MCF 10A (cell line): ENCODE results near the gene MYCN. TPM values are rescaled to one million over a fixed set of nuclear protein-coding genes. Genes with fewer than 3 reads are reported as not detected.

ENCODE experiments used
- BruUV-seq: library from RNA; stranded (reverse); fragments of 400-500 nt; replicated peaks from 2 replicates; lab custom pipeline; 2021; lab: Mats Ljungman, UMichigan
- CTCF ChIA-PET: fragments of 300-600 bp; sonication (Branson Sonifier 250); formaldehyde crosslinking; extraction: SDS; loops from one replicate; lab custom pipeline; 2021; ENCODE audit warnings: antibody characterized with exemption, inconsistent platforms; lab: Yijun Ruan, JAX
- POLR2A ChIA-PET: fragments of 300-600, 350-650 bp; sonication (Branson Sonifier 250); formaldehyde crosslinking; extraction: SDS; loops from one replicate; lab custom pipeline; 2020; ENCODE audit warnings: antibody characterized with exemption, inconsistent platforms; lab: Yijun Ruan, JAX
- DNase-seq: peaks from one replicate; pipeline ENCODE4 v3.0.0-alpha.2; 2018; ENCODE audit not compliant: unreplicated experiment
- H3K27ac Mint-ChIP-seq: one replicate; pipeline ENCODE4 v1.8.0; 2022; ENCODE audit warnings: mild to moderate bottlenecking, low read depth, mixed read lengths; ENCODE audit not compliant: unreplicated experiment
- H3K27me3 Mint-ChIP-seq: one replicate; pipeline ENCODE4 v1.8.0; 2022; ENCODE audit warnings: mixed read lengths; ENCODE audit not compliant: insufficient read depth, unreplicated experiment
- H3K36me3 Mint-ChIP-seq: one replicate; pipeline ENCODE4 v1.8.0; 2022; ENCODE audit warnings: mild to moderate bottlenecking, moderate library complexity, mixed read lengths; ENCODE audit not compliant: insufficient read depth, unreplicated experiment
- H3K4me1 Mint-ChIP-seq: one replicate; pipeline ENCODE4 v1.8.0; 2022; ENCODE audit warnings: mixed read lengths; ENCODE audit not compliant: insufficient read depth, unreplicated experiment
- H3K4me3 Mint-ChIP-seq: one replicate; pipeline ENCODE4 v1.8.0; 2022; ENCODE audit warnings: mild to moderate bottlenecking, moderate library complexity, mixed read lengths; ENCODE audit not compliant: unreplicated experiment
- H3K9me3 Mint-ChIP-seq: one replicate; pipeline ENCODE4 v1.8.0; 2022; ENCODE audit warnings: mixed read lengths; ENCODE audit not compliant: unreplicated experiment
- intact Hi-C: fragments of 100-400 bp; cut with micrococcal nuclease; formaldehyde crosslinking; loops from 2 replicates; pipeline ENCODE4 v1.14.1; 2022
- total RNA-seq: library from RNA; stranded (reverse); gene quantifications from 2 replicates; pipeline ENCODE4 v1.2.3, GENCODE V29; 2022
- TF ChIP-seq, protein P1 (sequence below): fragments of 200-600 bp; IDR thresholded peaks from one replicate; pipeline ENCODE4 v1.8.0; 2022; ENCODE audit warnings: antibody characterized with exemption, mild to moderate bottlenecking; ENCODE audit not compliant: unreplicated experiment

The MYCN gene
- total RNA-seq, 1 experiment from 2014 or later, result not detected

- Mint-ChIP-seq H3K4me1 (no peaks in the 10 kb centered on the region), H3K27ac (no peak overlapping the region), H3K9me3 (peaks cover 7% of the 10 kb centered on the region), H3K4me3 (no peak overlapping the region), H3K27me3 (peaks cover 27% of the 10 kb centered on the region), H3K36me3 (no peaks in the 10 kb centered on the region)
- TF ChIP-seq, protein P1, sequence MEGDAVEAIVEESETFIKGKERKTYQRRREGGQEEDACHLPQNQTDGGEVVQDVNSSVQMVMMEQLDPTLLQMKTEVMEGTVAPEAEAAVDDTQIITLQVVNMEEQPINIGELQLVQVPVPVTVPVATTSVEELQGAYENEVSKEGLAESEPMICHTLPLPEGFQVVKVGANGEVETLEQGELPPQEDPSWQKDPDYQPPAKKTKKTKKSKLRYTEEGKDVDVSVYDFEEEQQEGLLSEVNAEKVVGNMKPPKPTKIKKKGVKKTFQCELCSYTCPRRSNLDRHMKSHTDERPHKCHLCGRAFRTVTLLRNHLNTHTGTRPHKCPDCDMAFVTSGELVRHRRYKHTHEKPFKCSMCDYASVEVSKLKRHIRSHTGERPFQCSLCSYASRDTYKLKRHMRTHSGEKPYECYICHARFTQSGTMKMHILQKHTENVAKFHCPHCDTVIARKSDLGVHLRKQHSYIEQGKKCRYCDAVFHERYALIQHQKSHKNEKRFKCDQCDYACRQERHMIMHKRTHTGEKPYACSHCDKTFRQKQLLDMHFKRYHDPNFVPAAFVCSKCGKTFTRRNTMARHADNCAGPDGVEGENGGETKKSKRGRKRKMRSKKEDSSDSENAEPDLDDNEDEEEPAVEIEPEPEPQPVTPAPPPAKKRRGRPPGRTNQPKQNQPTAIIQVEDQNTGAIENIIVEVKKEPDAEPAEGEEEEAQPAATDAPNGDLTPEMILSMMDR, result no peak
- ChIA-PET CTCF (no interaction called here), POLR2A (no interaction called here)
- intact Hi-C loops, result no loop called here
- no peak for DNase-seq
- no TSS peak for BruUV-seq
Observed at GRCh38 chr2:15952451-15953146, 12.2 kb downstream of the MYCN start.

DNA sequence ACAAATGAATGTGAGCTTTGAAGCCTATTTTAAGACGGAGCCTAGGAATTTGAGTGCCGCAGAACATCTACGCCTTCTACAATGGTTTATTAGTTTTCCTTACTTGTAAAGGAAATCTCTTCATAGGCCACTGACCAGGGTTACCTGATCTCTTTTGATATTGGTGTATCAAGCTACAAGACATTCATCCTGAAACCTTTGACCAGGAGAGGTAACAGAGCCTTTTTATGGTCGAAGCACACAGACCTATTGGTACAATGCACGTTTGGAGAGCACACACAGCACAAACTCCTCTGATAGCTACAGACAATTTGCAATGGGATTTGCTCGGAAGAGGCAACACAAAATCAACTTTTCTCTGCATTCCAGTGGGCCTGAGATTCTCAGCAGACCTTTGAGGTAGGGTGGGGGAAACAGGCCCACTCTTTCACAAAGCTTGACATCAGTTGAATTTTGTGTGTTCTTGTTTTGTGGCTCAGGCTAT is 12.8 kb downstream of the MYCN start:
- TF ChIP-seq, protein P1, result no peak
- DNase-seq, result no peak
- Mint-ChIP-seq H3K9me3 (peaks cover 7% of the 10 kb centered on the region), H3K36me3 (no peaks in the 10 kb centered on the region), H3K27me3 (peaks cover 27% of the 10 kb centered on the region), H3K4me3 (no peak overlapping the region), H3K27ac (no peak overlapping the region), H3K4me1 (no peaks in the 10 kb centered on the region)
- ChIA-PET CTCF (interaction anchor here (1.2 kb wide), 1 partner anchor 14 kb away, joined by 3 read pairs; no protein-coding TSS in a partner anchor), POLR2A (no interaction called here)
- intact Hi-C loops, result no loop called here
- BruUV-seq, result no TSS peak

- Mint-ChIP-seq H3K36me3 (no peaks in the 10 kb centered on the region), H3K27ac (no peak overlapping the region), H3K9me3 (peaks cover 7% of the 10 kb centered on the region), H3K4me3 (no peak overlapping the region), H3K27me3 (peaks cover 27% of the 10 kb centered on the region), H3K4me1 (no peaks in the 10 kb centered on the region)
- DNase-seq, result no peak
- BruUV-seq, result no TSS peak
- CTCF ChIA-PET, result interaction anchor here (0.6 to 1.2 kb wide), 2 partner anchors 14 kb away, joined by 3 read pairs; no protein-coding TSS in a partner anchor
- intact Hi-C loops, result no loop called here
- TF ChIP-seq, protein P1, result no peak
- POLR2A ChIA-PET, result no interaction called here
Observed at GRCh38 chr2:15953891-15954680, 13.7 kb downstream of the MYCN start.

GRCh38 chr2:15954761-15955160 is 14.4 kb downstream of the MYCN start:
- Mint-ChIP-seq H3K27me3 (peaks cover 27% of the 10 kb centered on the region), H3K27ac (no peak overlapping the region), H3K4me3 (no peak overlapping the region), H3K36me3 (no peaks in the 10 kb centered on the region), H3K9me3 (peaks cover 7% of the 10 kb centered on the region), H3K4me1 (no peaks in the 10 kb centered on the region)
- BruUV-seq, result no TSS peak
- TF ChIP-seq, protein P1, result no peak
- CTCF ChIA-PET, result no interaction called here
- intact Hi-C loops, result no loop called here
- DNase-seq, result no peak
- POLR2A ChIA-PET, result no interaction called here
